Measurements from ENCODE around the gene OBP2A. TPM values are rescaled to one million over a fixed set of nuclear protein-coding genes. Genes with fewer than 3 reads are reported as not detected.

The OBP2A gene
- total and polyA plus RNA-seq, 2 donors (not counting 3 experiments of a cell fraction or from before 2014, with no cell fraction given) = not detected

- Histone ChIP-seq H3K4me1 (ENCODE audit: control insufficient read depth, extremely low read depth, insufficient read depth, low read length) (no peaks in the 10 kb centered on the region), H3K9ac (replicated peaks; ENCODE audit: extremely low read depth, insufficient read depth, low read length) (no peak overlapping the region), H3K36me3 (ENCODE audit: control insufficient read depth in 2 of 2, extremely low read depth in 1 of 2, insufficient read depth in 2 of 2, low read length in 2 of 2) (no peaks in the 10 kb centered on the region), H3K79me2 (ENCODE audit: control insufficient read depth, insufficient read depth, low read length) (no peaks in the 10 kb centered on the region), H3K27ac (ENCODE audit: insufficient read depth, low read depth, low read length) (no peak overlapping the region), H3K4me2 (ENCODE audit: insufficient read depth, low read length) (no peak overlapping the region), H3K9me3 (replicated peaks; ENCODE audit: control insufficient read depth, insufficient read depth, low read length) (no peaks in the 10 kb centered on the region), H4K20me1 (replicated peaks; ENCODE audit: control insufficient read depth, extremely low read depth, insufficient read depth, low read length) (no peaks in the 10 kb centered on the region), H3K27me3 (ENCODE audit: control insufficient read depth in 2 of 2, insufficient read depth in 2 of 2, low read length in 2 of 2) (no peaks in the 10 kb centered on the region), H3K9me1 (replicated peaks; ENCODE audit: control insufficient read depth, extremely low read depth, insufficient read depth, low read length) (no peaks in the 10 kb centered on the region), H2AFZ (ENCODE audit: low read depth, low read length) (no peak overlapping the region), H3K4me3 (replicated peaks in 1 of 3; ENCODE audit: insufficient read depth in 1 of 3, low read depth in 1 of 3, low read length in 3 of 3) (no peak overlapping the region)
- no TSS peak for BruUV-seq (replicated peaks)
- DNase-seq (ENCODE audit: low read depth, low spot score) = no peak
- POLR2A ChIA-PET = no interaction called here
- intact Hi-C loops (cut with micrococcal nuclease) (no loop called here), dilution Hi-C loops (cut with MboI; ENCODE audit: extremely low pct_ligation_motif_present, low sequenced_read_pairs) (no loop called here)
- TF ChIP-seq MYC (IDR thresholded peaks at IDR 0.05; ENCODE audit: low read depth, low read length) (no peak), GATA2 (IDR thresholded peaks at IDR 0.05; ENCODE audit: insufficient read depth, insufficient read length, low read depth, low read length) (no peak), POLR2AphosphoS5 (IDR thresholded peaks at IDR 0.05; ENCODE audit: insufficient read depth, low read depth, low read length) (no peak), POLR2A (IDR thresholded peaks at IDR 0.05; ENCODE audit: low read depth, low read length) (no peak), EZH2 (IDR thresholded peaks at IDR 0.05; ENCODE audit: borderline replicate concordance, low read depth, low read length, severe bottlenecking) (no peak), JUN (IDR thresholded peaks at IDR 0.05; ENCODE audit: borderline replicate concordance, insufficient read depth, insufficient read length, low read depth) (no peak), FOS (IDR thresholded peaks at IDR 0.05; ENCODE audit: borderline replicate concordance, insufficient read depth, low read length) (no peak), MAX (IDR thresholded peaks at IDR 0.05; ENCODE audit: insufficient read depth, insufficient read length) (no peak), CTCF (IDR thresholded peaks at IDR 0.05; ENCODE audit: extremely low read depth in 1 of 2, insufficient read depth in 1 of 2, low read depth in 1 of 2, low read length in 2 of 2) (no peak)
- CTCF ChIA-PET = no interaction called here
- FAIRE-seq = no peak
These were observed 31.3 kb downstream of the OBP2A start for GRCh38 chr9:135577256-135577655.
